Stomach (tissue), 9 donors: ENCODE results near the gene TRAF4. TPM values are rescaled to one million over a fixed set of nuclear protein-coding genes. Genes with fewer than 3 reads are reported as not detected.

Experiments
- DNase-seq, 2 donors: peaks; one replicate each; pipeline versions ENCODE4 v3.0.0 to v3.0.0-alpha.2; 2013 to 2019
- H3K27ac ChIP-seq, 5 donors: fragments of 200-600 bp in 4 of 5; sonication (generic) in 4 of 5; one replicate each; pipeline ENCODE4 v1.5.1; 2013 to 2019; ENCODE audit warnings: mild to moderate bottlenecking in 1 of 5, moderate library complexity in 1 of 5
- H3K27me3 ChIP-seq, 3 donors: fragments of 200-600 bp; sonication (generic); one replicate each; pipeline ENCODE4 v1.5.1; 2017 to 2019; ENCODE audit warnings: mixed run types in 1 of 3
- H3K36me3 ChIP-seq, 4 donors: fragments of 200-600 bp; sonication (generic); 1 replicate in 3 of 4; 2 replicates in 1 of 4; pipeline ENCODE4 v1.5.1; 2016 to 2019
- H3K4me1 ChIP-seq, 4 donors: fragments of 200-600 bp; sonication (generic); one replicate each; pipeline ENCODE4 v1.5.1; 2016 to 2019
- H3K4me3 ChIP-seq, 4 donors: fragments of 200-600 bp; sonication (generic) in 3 of 4; one replicate each; pipeline ENCODE4 v1.5.1; 2016 to 2019; ENCODE audit warnings: mild to moderate bottlenecking in 1 of 4
- H3K9me3 ChIP-seq, 4 donors: fragments of 200-600 bp; sonication (generic); one replicate each; pipeline ENCODE4 v1.5.1; 2016 to 2019
- CTCF ChIP-seq, 7 experiments: fragments of 450-650 bp in 4 of 7; fragments of 200-600 bp in 3 of 7; sonication (generic) in 3 of 7; IDR thresholded peaks; one replicate each; pipeline ENCODE4 v1.5.1; 2016 to 2019; ENCODE audit warnings: antibody characterized with exemption in 7 of 7, control low read depth in 2 of 7, mild to moderate bottlenecking in 1 of 7
- EP300 ChIP-seq: sonication (generic); formaldehyde crosslinking; IDR thresholded peaks from one replicate; pipeline ENCODE4 v1.6.1; 2017; ENCODE audit warnings: antibody characterized with exemption
- POLR2A ChIP-seq, 4 donors: fragments of 450-650 bp; IDR thresholded peaks; one replicate each; pipeline ENCODE4 v1.6.1; 2016; ENCODE audit warnings: antibody characterized with exemption in 4 of 4, control low read depth in 2 of 4, mild to moderate bottlenecking in 1 of 4, moderate library complexity in 1 of 4
- POLR2AphosphoS5 ChIP-seq, 3 donors: sonication (generic); formaldehyde crosslinking; IDR thresholded peaks; one replicate each; pipeline ENCODE4 v1.6.1; 2016; ENCODE audit warnings: antibody characterized with exemption in 3 of 3
- WGBS, 5 donors: extraction: QIAGEN DNeasy Blood & Tissue Kit in 3 of 5; methylation state at CpG; one replicate each; pipeline versions ENCODE4 v1.1.5 to v1.1.7; 2013 to 2018; 5-methylcytosine and 5-hydroxymethylcytosine counted together
- intact Hi-C: fragments of 100-400 bp; cut with DNase I; formaldehyde crosslinking; loops from one replicate; pipeline ENCODE4 v1.15.1; 2023; ENCODE audit warnings: low total_unique reads
- polyA plus RNA-seq, 3 donors: library from polyadenylated mRNA; stranded (reverse); fragments of 200-250 nt; gene quantifications; one replicate each; pipeline ENCODE4 v1.2.3, GENCODE V29; 2013
- small RNA-seq, 4 donors: library from RNA; depleted of rRNA; stranded (forward); fragments of <200 nt; gene quantifications; one replicate each; pipeline ENCODE3, GENCODE V24; 2016
- total RNA-seq, 5 donors: library from RNA; depleted of rRNA; stranded (reverse); fragments of >200 nt; gene quantifications; one replicate each; pipeline versions ENCODE4 v1.1.0 to v1.2.3, GENCODE V29; 2014 to 2016
- donor health status: healthy with polysubstance abuse.
- donor health status: Bipolar disorder and iron deficiency.
- donor health status: healthy.

The TRAF4 gene
- total and polyA plus RNA-seq, 8 donors: 29.0 to 383 (median 40.0) TPM

DNA sequence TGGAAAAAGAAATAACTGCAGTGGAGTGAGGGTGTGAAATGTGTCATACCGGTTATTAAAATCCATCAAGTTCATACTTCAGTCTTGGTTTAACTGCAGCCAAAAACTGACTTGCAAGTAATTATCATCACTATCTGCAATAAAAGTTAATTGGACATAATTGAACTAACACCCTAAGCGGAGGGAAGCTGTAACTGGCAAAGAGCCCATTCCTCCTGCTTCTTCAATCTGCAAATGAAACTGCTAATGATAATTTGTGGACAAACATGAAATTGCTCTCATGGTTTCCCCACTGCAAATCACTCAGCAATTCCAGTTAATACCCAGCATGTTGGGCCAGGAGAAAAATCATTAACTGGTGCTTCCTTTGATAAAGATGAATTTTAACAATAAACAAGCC is 52.3 kb downstream of the TRAF4 start:
- no peak for DNase-seq
- Histone ChIP-seq H3K4me3 (no peak overlapping the region), H3K27me3 (no peaks in the 10 kb centered on the region), H3K27ac (no peak overlapping the region), H3K36me3 (no peaks in the 10 kb centered on the region), H3K4me1 (peaks cover 0 to 16% (median 6%) of the 10 kb centered on the region in 4 donors), H3K9me3 (no peaks in the 10 kb centered on the region)
- TF ChIP-seq POLR2A (IDR thresholded peaks at IDR 0.05): no peak
- no peak for TF ChIP-seq CTCF (IDR thresholded peaks at IDR 0.05)
- TF ChIP-seq POLR2AphosphoS5 (IDR thresholded peaks at IDR 0.05): no peak
- TF ChIP-seq EP300: no peak
- 77 to 84% (median 80%) methylated on average over 2 of the region's 2 CpGs for WGBS, 5 donors
- intact Hi-C loops: no loop called here

Small RNA genes lying within 50 kb of the gene (small RNA-seq; reads per million reads assigned to genes)
- gene SNORD42A: 0 reads per million in 4 donors
- gene SNORD42B: 0 to 0.30 (median 0) reads per million in 4 donors
- 0 reads per million in 4 donors for gene SNORD4A
- 0 reads per million in 4 donors for gene SNORD4B

Other genes with a start within 250 kb of the TRAF4 start
- gene FOXN1, start 237.7 kb upstream of the TRAF4 start, total RNA-seq: 1 to 10 TPM in 1 of 5 donors, under 1 TPM in 1, not detected in 3; 0.43 to 9.3 TPM
- 1 to 10 TPM in 1 of 3 donors, not detected in 2; 2.4 TPM for gene FOXN1, start 237.7 kb upstream of the TRAF4 start, polyA plus RNA-seq
- gene UNC119, start 191.4 kb upstream of the TRAF4 start, total RNA-seq: 10 to 100 TPM; 13.6 to 30.9 (median 17.0) TPM
- 10 to 100 TPM; 16.5 to 27.1 (median 19.9) TPM for gene UNC119, start 191.4 kb upstream of the TRAF4 start, polyA plus RNA-seq
- 100 to 1,000 TPM in 1 of 5 donors, 10 to 100 TPM in 4; 14.7 to 105 (median 33.3) TPM for gene PIGS, start 172.5 kb upstream of the TRAF4 start, total RNA-seq
- gene PIGS, start 172.5 kb upstream of the TRAF4 start, polyA plus RNA-seq: 10 to 100 TPM; 19.2 to 25.7 (median 19.8) TPM
- gene ALDOC, start 167.1 kb upstream of the TRAF4 start, total RNA-seq: 10 to 100 TPM in 2 of 5 donors, 1 to 10 TPM in 2, under 1 TPM in 1; 0.89 to 21.1 (median 9.1) TPM
- 10 to 100 TPM in 2 of 3 donors, 1 to 10 TPM in 1; 8.7 to 54.8 (median 17.1) TPM for gene ALDOC, start 167.1 kb upstream of the TRAF4 start, polyA plus RNA-seq
- gene SPAG5, start 145.0 kb upstream of the TRAF4 start, total RNA-seq: 10 to 100 TPM in 2 of 5 donors, 1 to 10 TPM in 3; 1.2 to 48.7 (median 9.9) TPM
- 10 to 100 TPM in 1 of 3 donors, 1 to 10 TPM in 2; 4.4 to 16.4 (median 6.6) TPM for gene SPAG5, start 145.0 kb upstream of the TRAF4 start, polyA plus RNA-seq
- 10 to 100 TPM in 3 of 5 donors, 1 to 10 TPM in 2; 9.3 to 36.2 (median 11.6) TPM for gene RSKR, start 129.8 kb upstream of the TRAF4 start, total RNA-seq
- gene RSKR, start 129.8 kb upstream of the TRAF4 start, polyA plus RNA-seq: 1 to 10 TPM in 2 of 3 donors, under 1 TPM in 1; 0.31 to 2.3 (median 1.2) TPM
- 100 to 1,000 TPM in 4 of 5 donors, 10 to 100 TPM in 1; 62.4 to 221 (median 194) TPM for gene BLTP2, start 98.9 kb upstream of the TRAF4 start, total RNA-seq
- 10 to 100 TPM in 2 of 3 donors, 1 to 10 TPM in 1; 9.9 to 13.3 (median 12.2) TPM for gene BLTP2, start 98.9 kb upstream of the TRAF4 start, polyA plus RNA-seq
- gene SDF2, start 82.1 kb upstream of the TRAF4 start, total RNA-seq: 10 to 100 TPM; 43.7 to 88.1 (median 49.0) TPM
- 10 to 100 TPM; 38.7 to 45.1 (median 40.8) TPM for gene SDF2, start 82.1 kb upstream of the TRAF4 start, polyA plus RNA-seq
- 100 to 1,000 TPM in 1 of 5 donors, 10 to 100 TPM in 4; 46.0 to 135 (median 89.2) TPM for gene SUPT6H, start 81.8 kb upstream of the TRAF4 start, total RNA-seq
- gene SUPT6H, start 81.8 kb upstream of the TRAF4 start, polyA plus RNA-seq: 10 to 100 TPM; 16.9 to 19.1 (median 17.7) TPM
- gene PROCA1, start 32.1 kb upstream of the TRAF4 start, total RNA-seq: 1 to 10 TPM in 1 of 5 donors, under 1 TPM in 2, not detected in 2; 0.14 to 5.3 (median 0.92) TPM
- gene PROCA1, start 32.1 kb upstream of the TRAF4 start, polyA plus RNA-seq: 1 to 10 TPM; 2.3 to 5.8 (median 2.6) TPM
- 100 to 1,000 TPM in 1 of 5 donors, 10 to 100 TPM in 4; 35.6 to 101 (median 95.5) TPM for gene RAB34, start 26.1 kb upstream of the TRAF4 start, total RNA-seq
- 10 to 100 TPM; 53.1 to 80.1 (median 70.6) TPM for gene RAB34, start 26.1 kb upstream of the TRAF4 start, polyA plus RNA-seq
- gene RPL23A, start 24.0 kb upstream of the TRAF4 start, total RNA-seq: 1,000 to 10,000 TPM in 1 of 5 donors, 100 to 1,000 TPM in 4; 221 to 1,205 (median 504) TPM
- 1,000 to 10,000 TPM; 1,260 to 1,750 (median 1,417) TPM for gene RPL23A, start 24.0 kb upstream of the TRAF4 start, polyA plus RNA-seq
- gene TLCD1, start 17.8 kb upstream of the TRAF4 start, total RNA-seq: 10 to 100 TPM in 2 of 5 donors, 1 to 10 TPM in 1, not detected in 2; 2.6 to 21.0 (median 11.7) TPM
- 10 to 100 TPM in 1 of 3 donors, 1 to 10 TPM in 2; 6.3 to 13.0 (median 8.2) TPM for gene TLCD1, start 17.8 kb upstream of the TRAF4 start, polyA plus RNA-seq
- 10 to 100 TPM in 1 of 5 donors, 1 to 10 TPM in 3, not detected in 1; 2.8 to 17.8 (median 7.5) TPM for gene NEK8, start 15.2 kb upstream of the TRAF4 start, total RNA-seq
- 1 to 10 TPM; 2.8 to 3.4 (median 3.1) TPM for gene NEK8, start 15.2 kb upstream of the TRAF4 start, polyA plus RNA-seq
- 10 to 100 TPM in 3 of 5 donors, 1 to 10 TPM in 2; 5.5 to 29.6 (median 14.0) TPM for gene FAM222B, start 98.8 kb downstream of the TRAF4 start, total RNA-seq
- 1 to 10 TPM; 4.4 to 8.3 (median 6.6) TPM for gene FAM222B, start 98.8 kb downstream of the TRAF4 start, polyA plus RNA-seq
- 10 to 100 TPM; 23.1 to 97.0 (median 60.0) TPM for gene ERAL1, start 111.0 kb downstream of the TRAF4 start, total RNA-seq
- gene ERAL1, start 111.0 kb downstream of the TRAF4 start, polyA plus RNA-seq: 10 to 100 TPM; 36.7 to 50.3 (median 42.6) TPM
- gene FLOT2, start 153.7 kb downstream of the TRAF4 start, total RNA-seq: 10 to 100 TPM; 19.5 to 80.5 (median 42.4) TPM
- gene FLOT2, start 153.7 kb downstream of the TRAF4 start, polyA plus RNA-seq: 10 to 100 TPM; 32.1 to 43.2 (median 37.0) TPM
- gene DHRS13, start 159.1 kb downstream of the TRAF4 start, total RNA-seq: 10 to 100 TPM in 2 of 5 donors, 1 to 10 TPM in 2, not detected in 1; 6.4 to 33.5 (median 9.3) TPM
- gene DHRS13, start 159.1 kb downstream of the TRAF4 start, polyA plus RNA-seq: 10 to 100 TPM in 1 of 3 donors, 1 to 10 TPM in 2; 4.4 to 13.4 (median 6.0) TPM
- 100 to 1,000 TPM in 1 of 5 donors, 10 to 100 TPM in 4; 23.2 to 206 (median 48.5) TPM for gene PHF12, start 207.5 kb downstream of the TRAF4 start, total RNA-seq
- 1 to 10 TPM; 8.3 to 9.8 (median 8.6) TPM for gene PHF12, start 207.5 kb downstream of the TRAF4 start, polyA plus RNA-seq